GM12891 (cell line): ENCODE measurements around the gene TMPRSS4.

Source experiments
- DNase-seq: peaks from one replicate; pipeline ENCODE4 v3.0.0; 2011; ENCODE audit warnings: low spot score; ENCODE audit not compliant: insufficient read length
- FAIRE-seq: peaks from 2 replicates; lab custom pipeline; 2011; peaks lifted over from hg19 to GRCh38; lab: Jason Lieb, UNC
- PAX5 ChIP-seq: IDR thresholded peaks from 2 replicates; pipeline ENCODE4 v1.6.1; 2011; ENCODE audit warnings: low read length, moderate library complexity, mild to moderate bottlenecking; ENCODE audit not compliant: insufficient read depth, severe bottlenecking
- POLR2A ChIP-seq: IDR thresholded peaks from 2 replicates; pipeline ENCODE4 v1.6.1; 2011; ENCODE audit warnings: low read depth, low read length, control low read depth
- POLR2AphosphoS5 ChIP-seq: IDR thresholded peaks from 2 replicates; pipeline ENCODE4 v1.6.1; 2011; ENCODE audit warnings: low read depth, low read length, control low read depth
- POU2F2 ChIP-seq: IDR thresholded peaks from 2 replicates; pipeline ENCODE4 v1.6.1; 2011; ENCODE audit warnings: low read depth, mild to moderate bottlenecking, control low read depth, low read length, moderate library complexity
- SPI1 ChIP-seq: IDR thresholded peaks from 2 replicates; pipeline ENCODE4 v1.6.1; 2011; ENCODE audit warnings: low read depth, low read length, control low read depth
- TAF1 ChIP-seq: IDR thresholded peaks from 2 replicates; pipeline ENCODE4 v1.6.1; 2011; ENCODE audit warnings: low read depth, low read length, control low read depth

The TMPRSS4 gene

GRCh38 chr11:118144301-118145268 lies 67.7 kb downstream of the TMPRSS4 start:
- TF ChIP-seq TAF1: no peak
- TF ChIP-seq POLR2A: no peak
- no peak for TF ChIP-seq PAX5
- TF ChIP-seq SPI1: no peak
- TF ChIP-seq POU2F2: no peak
- FAIRE-seq (no peak), DNase-seq (no peak)

- FAIRE-seq (peak; percentile 93), DNase-seq (peak; percentile 97)
- TF ChIP-seq POU2F2 (no peak), POLR2AphosphoS5 (no peak), POLR2A (no peak), SPI1 (no peak), PAX5 (no peak), TAF1 (no peak)
Observed at GRCh38 chr11:118145285-118146227, 68.7 kb downstream of the TMPRSS4 start.

GRCh38 chr11:118146554-118146953 lies 69.7 kb downstream of the TMPRSS4 start:
- TF ChIP-seq POLR2A (no peak), PAX5 (no peak), TAF1 (no peak), SPI1 (no peak), POLR2AphosphoS5 (no peak), POU2F2 (no peak)
- DNase-seq: no peak
- FAIRE-seq: no peak

GRCh38 chr11:118147502-118147901 lies 70.6 kb downstream of the TMPRSS4 start:
- FAIRE-seq: no peak
- DNase-seq: no peak
- no peak for TF ChIP-seq PAX5
- TF ChIP-seq SPI1: no peak
- TF ChIP-seq POLR2AphosphoS5: no peak
- TF ChIP-seq POU2F2: no peak
- no peak for TF ChIP-seq POLR2A
- TF ChIP-seq TAF1: no peak

- TF ChIP-seq SPI1: no peak
- TF ChIP-seq POLR2A: no peak
- TF ChIP-seq PAX5: no peak
- TF ChIP-seq TAF1: no peak
- no peak for TF ChIP-seq POU2F2
- no peak for TF ChIP-seq POLR2AphosphoS5
Observed at GRCh38 chr11:118148240-118148639, 71.4 kb downstream of the TMPRSS4 start.

GRCh38 chr11:118148856-118149255 lies 72.0 kb downstream of the TMPRSS4 start:
- DNase-seq (no peak), FAIRE-seq (no peak)
- no peak for TF ChIP-seq PAX5
- TF ChIP-seq POLR2A: no peak
- TF ChIP-seq TAF1: no peak
- TF ChIP-seq POU2F2: no peak
- TF ChIP-seq POLR2AphosphoS5: no peak
- no peak for TF ChIP-seq SPI1

More at GRCh38 chr11:118148240-118148639, 71.4 kb downstream of the TMPRSS4 start:
- no peak for DNase-seq
- FAIRE-seq: no peak

- no peak for DNase-seq
- TF ChIP-seq POLR2AphosphoS5: no peak
- TF ChIP-seq TAF1: no peak
- TF ChIP-seq POLR2A: no peak
- TF ChIP-seq PAX5: no peak
- no peak for TF ChIP-seq SPI1
- TF ChIP-seq POU2F2: no peak
- no peak for FAIRE-seq
Observed at GRCh38 chr11:118149493-118149892, 72.6 kb downstream of the TMPRSS4 start.

GRCh38 chr11:118151431-118151830 lies 74.6 kb downstream of the TMPRSS4 start:
- FAIRE-seq (no peak), DNase-seq (no peak)
- TF ChIP-seq POU2F2 (no peak), POLR2AphosphoS5 (no peak), PAX5 (no peak), TAF1 (no peak), POLR2A (no peak), SPI1 (no peak)

- no peak for FAIRE-seq
- TF ChIP-seq PAX5 (no peak), POLR2AphosphoS5 (no peak), POU2F2 (no peak), TAF1 (no peak), SPI1 (no peak), POLR2A (no peak)
- DNase-seq: no peak
Observed at GRCh38 chr11:118152020-118152551, 75.2 kb downstream of the TMPRSS4 start.
